Osteoblast (primary cell): ENCODE measurements around the gene RNF17. TPM values are rescaled to one million over a fixed set of nuclear protein-coding genes. Genes with fewer than 3 reads are reported as not detected.

Source experiments
- DNase-seq: peaks from one replicate; pipeline ENCODE4 v3.0.0; 2011; ENCODE audit warnings: low spot score, mixed read lengths; ENCODE audit not compliant: insufficient read length; ENCODE audit errors: missing footprints
- H2AFZ ChIP-seq: 2 replicates; pipeline ENCODE4 v1.6.0; 2011; ENCODE audit warnings: mild to moderate bottlenecking, low read length
- H3K27ac ChIP-seq: 2 replicates; pipeline ENCODE4 v1.5.1; 2011; ENCODE audit warnings: mild to moderate bottlenecking, low read depth, low read length, moderate library complexity
- H3K27me3 ChIP-seq: 2 replicates; pipeline ENCODE4 v1.6.0; 2012; ENCODE audit warnings: mild to moderate bottlenecking, control low read depth, inconsistent platforms, low read length, moderate library complexity; ENCODE audit not compliant: insufficient read depth
- H3K36me3 ChIP-seq: 2 replicates; pipeline ENCODE4 v1.5.1; 2011; ENCODE audit warnings: mild to moderate bottlenecking, low read length, control low read depth, moderate library complexity; ENCODE audit not compliant: insufficient read depth
- H3K4me1 ChIP-seq: 2 replicates; pipeline ENCODE4 v1.5.1; 2011; ENCODE audit warnings: mild to moderate bottlenecking, low read length, control low read depth, moderate library complexity; ENCODE audit not compliant: insufficient read depth
- H3K4me2 ChIP-seq: 2 replicates; pipeline ENCODE4 v1.6.0; 2011; ENCODE audit warnings: mild to moderate bottlenecking, low read length; ENCODE audit not compliant: insufficient read depth
- H3K4me3 ChIP-seq: fragments of 200-600 bp; sonication (generic); 3 replicates; pipeline ENCODE4 v1.5.1; 2012; ENCODE audit warnings: mild to moderate bottlenecking, low read length, inconsistent platforms; ENCODE audit not compliant: insufficient read depth
- H3K79me2 ChIP-seq: 2 replicates; pipeline ENCODE4 v1.6.0; 2012; ENCODE audit warnings: mild to moderate bottlenecking, low read length, control low read depth, inconsistent platforms; ENCODE audit not compliant: insufficient read depth
- H3K9me3 ChIP-seq: 2 replicates; pipeline ENCODE4 v1.5.1; 2011; ENCODE audit warnings: low read depth, low read length, control low read depth
- H4K20me1 ChIP-seq: 2 replicates; pipeline ENCODE4 v1.6.0; 2012; ENCODE audit warnings: mild to moderate bottlenecking, low read length, control low read depth; ENCODE audit not compliant: insufficient read depth
- CTCF ChIP-seq: IDR thresholded peaks from 2 replicates; pipeline ENCODE4 v1.5.1; 2011; ENCODE audit warnings: mild to moderate bottlenecking, low read depth, low read length, moderate library complexity; ENCODE audit errors: extremely low read depth
- total RNA-seq: library from RNA; depleted of rRNA; stranded (reverse); fragments of >200 nt; gene quantifications from 2 replicates; pipeline ENCODE4 v1.2.3, GENCODE V29; 2012

RNF17 gene
- total RNA-seq, 1 donor: not detected

- Histone ChIP-seq H3K36me3 (peaks cover 14% of the 10 kb centered on the region), H3K4me3 (no peak overlapping the region), H3K4me1 (no peaks in the 10 kb centered on the region), H4K20me1 (no peaks in the 10 kb centered on the region), H3K4me2 (no peak overlapping the region), H2AFZ (no peak overlapping the region), H3K9me3 (no peaks in the 10 kb centered on the region), H3K27me3 (no peaks in the 10 kb centered on the region), H3K79me2 (no peaks in the 10 kb centered on the region), H3K27ac (no peak overlapping the region)
- DNase-seq: no peak
- no peak for TF ChIP-seq CTCF
Measured at GRCh38 chr13:24887759-24888158, 123.8 kb downstream of the RNF17 start.

- H2AFZ ChIP-seq: no peak overlapping the region
- no peak for TF ChIP-seq CTCF
Measured at GRCh38 chr13:24888291-24888931, 124.4 kb downstream of the RNF17 start.

GRCh38 chr13:24890256-24890655, 126.3 kb downstream of the RNF17 start:
- Histone ChIP-seq H3K9me3 (no peaks in the 10 kb centered on the region), H3K4me2 (no peak overlapping the region), H3K4me1 (no peaks in the 10 kb centered on the region), H3K27ac (no peak overlapping the region), H3K27me3 (no peaks in the 10 kb centered on the region), H4K20me1 (no peaks in the 10 kb centered on the region), H3K36me3 (peaks cover 12% of the 10 kb centered on the region), H3K4me3 (no peak overlapping the region), H3K79me2 (no peaks in the 10 kb centered on the region), H2AFZ (no peak overlapping the region)
- no peak for DNase-seq
- TF ChIP-seq CTCF: no peak

More at GRCh38 chr13:24888291-24888931, 124.4 kb downstream of the RNF17 start:
- Histone ChIP-seq H3K4me2 (no peak overlapping the region), H3K27ac (no peak overlapping the region), H3K4me1 (no peaks in the 10 kb centered on the region), H3K27me3 (no peaks in the 10 kb centered on the region), H3K79me2 (no peaks in the 10 kb centered on the region), H3K4me3 (no peak overlapping the region), H3K9me3 (no peaks in the 10 kb centered on the region), H3K36me3 (peaks cover 14% of the 10 kb centered on the region), H4K20me1 (no peaks in the 10 kb centered on the region)
- DNase-seq: no peak

GRCh38 chr13:24891476-24892108, 127.6 kb downstream of the RNF17 start:
- H3K27me3 ChIP-seq: no peaks in the 10 kb centered on the region
- H2AFZ ChIP-seq: no peak overlapping the region
- H3K27ac ChIP-seq: no peak overlapping the region
- no peaks in the 10 kb centered on the region for H3K79me2 ChIP-seq
- H4K20me1 ChIP-seq: no peaks in the 10 kb centered on the region
- H3K4me3 ChIP-seq: no peak overlapping the region
- no peaks in the 10 kb centered on the region for H3K9me3 ChIP-seq
- DNase-seq: no peak
- no peak overlapping the region for H3K4me2 ChIP-seq
- H3K4me1 ChIP-seq: no peaks in the 10 kb centered on the region
- no peak for TF ChIP-seq CTCF
- peaks cover 6% of the 10 kb centered on the region for H3K36me3 ChIP-seq
